GM12878 (cell line): Measurements from ENCODE around the gene MAD1L1. TPM values are rescaled to one million over a fixed set of nuclear protein-coding genes. Genes with fewer than 3 reads are reported as not detected.

Experiments used
- ATAC-seq: fragments of 200-7000 bp; cut with Tn5 transposase; 3 replicates; pipeline ENCODE4 v1.9.1; 2020; ENCODE audit warnings: mild to moderate bottlenecking, moderate library complexity
- BruUV-seq: library from RNA; stranded (reverse); fragments of 400-500 nt; replicated peaks from 2 replicates; lab custom pipeline; 2021; lab: Mats Ljungman, UMichigan
- CTCF ChIA-PET: fragments of 300-600 bp; sonication (Branson Sonifier 250); formaldehyde crosslinking; extraction: SDS; loops from one replicate; lab custom pipeline; 2021; ENCODE audit warnings: inconsistent platforms; lab: Yijun Ruan, JAX
- POLR2A ChIA-PET: fragments of 350-600 bp; formaldehyde crosslinking; extraction: SDS; loops from one replicate; lab custom pipeline; 2021; ENCODE audit warnings: inconsistent platforms; lab: Charles Lee
- RAD21 ChIA-PET: fragments of 300-600 bp; sonication (Branson Sonifier 250); formaldehyde crosslinking; loops from one replicate; lab custom pipeline; 2023; ENCODE audit warnings: antibody characterized with exemption; ENCODE audit not compliant: unreplicated experiment; lab: Charles Lee
- SMC1A ChIA-PET: fragments of 300-600 bp; sonication (Branson Sonifier 250); formaldehyde crosslinking; loops from one replicate; lab custom pipeline; 2023; ENCODE audit not compliant: unreplicated experiment, uncharacterized antibody; lab: Charles Lee
- DNase-seq: peaks from one replicate; pipeline ENCODE4 v3.0.0-alpha.2; 2011; ENCODE audit warnings: low read depth, low spot score
- FAIRE-seq: peaks from 3 replicates; lab custom pipeline; 2011; peaks lifted over from hg19 to GRCh38; lab: Jason Lieb, UNC
- H2AFZ ChIP-seq: 2 replicates; pipeline ENCODE4 v1.6.0; 2011; ENCODE audit warnings: low read depth, low read length, control low read depth; ENCODE audit not compliant: control insufficient read depth
- H3K27ac ChIP-seq: 2 replicates; pipeline ENCODE4 v1.5.1; 2011; ENCODE audit warnings: control low read depth; ENCODE audit not compliant: control insufficient read depth, insufficient read depth
- H3K27me3 ChIP-seq, 2 experiments: replicated peaks in 1 of 2; 2 replicates each; pipeline versions ENCODE4 v1.6.0 to v1.6.1; 2011; ENCODE audit warnings: low read length in 1 of 2; ENCODE audit not compliant: control insufficient read depth in 2 of 2, insufficient read depth in 2 of 2
- H3K36me3 ChIP-seq, 2 experiments: 2 replicates each; pipeline ENCODE4 v1.5.1; 2011; ENCODE audit warnings: low read length in 1 of 2; ENCODE audit not compliant: control insufficient read depth in 2 of 2, insufficient read depth in 2 of 2
- H3K4me1 ChIP-seq: 2 replicates; pipeline ENCODE4 v1.6.1; 2011; ENCODE audit warnings: mild to moderate bottlenecking, low read length, moderate library complexity, mixed read lengths; ENCODE audit not compliant: control insufficient read depth, insufficient read depth
- H3K4me2 ChIP-seq: 2 replicates; pipeline ENCODE4 v1.6.0; 2011; ENCODE audit warnings: control low read depth; ENCODE audit not compliant: control insufficient read depth, insufficient read depth
- H3K4me3 ChIP-seq: fragments of 200-600 bp; sonication (generic); 2 replicates; pipeline ENCODE4 v1.5.1; 2016
- H3K79me2 ChIP-seq: 2 replicates; pipeline ENCODE4 v1.6.0; 2011; ENCODE audit warnings: low read length; ENCODE audit not compliant: control insufficient read depth, insufficient read depth
- H3K9ac ChIP-seq: 2 replicates; pipeline ENCODE4 v1.8.0; 2011; ENCODE audit warnings: low read length, control low read depth, mixed read lengths; ENCODE audit not compliant: control insufficient read depth, insufficient read depth
- H3K9me3 ChIP-seq: replicated peaks from 3 replicates; pipeline ENCODE4 v1.5.1; 2011; ENCODE audit warnings: mild to moderate bottlenecking, low read length; ENCODE audit not compliant: control insufficient read depth, insufficient read depth
- H4K20me1 ChIP-seq: 2 replicates; pipeline ENCODE4 v1.6.0; 2011; ENCODE audit not compliant: control insufficient read depth, insufficient read depth
- ASH2L ChIP-seq: fragments of 300-600, 200-600 bp; sonication (generic); IDR thresholded peaks from 2 replicates; pipeline ENCODE4 v1.6.1; 2017; ENCODE audit warnings: low read depth, mild to moderate bottlenecking, borderline replicate concordance
- BCL11A ChIP-seq: IDR thresholded peaks from 2 replicates; pipeline ENCODE4 v1.6.1; 2011; ENCODE audit warnings: low read depth, low read length
- CBFB ChIP-seq: IDR thresholded peaks from 2 replicates; pipeline ENCODE4 v1.6.1; 2016; ENCODE audit warnings: antibody characterized with exemption, low read depth
- CREB1 ChIP-seq: IDR thresholded peaks from 2 replicates; pipeline ENCODE4 v1.6.1; 2012; ENCODE audit warnings: low read depth, mild to moderate bottlenecking, inconsistent platforms
- E2F4 ChIP-seq: IDR thresholded peaks from 2 replicates; pipeline ENCODE4 v1.6.1; 2012; ENCODE audit warnings: low read depth, low read length, improper control_type of control experiment
- RELB ChIP-seq: fragments of 450-650 bp; IDR thresholded peaks from 2 replicates; pipeline ENCODE4 v1.6.1; 2017; ENCODE audit warnings: low read depth, mild to moderate bottlenecking, moderate library complexity
- SKIL ChIP-seq: fragments of 450-650 bp; IDR thresholded peaks from 2 replicates; pipeline ENCODE4 v1.6.1; 2017; ENCODE audit warnings: mild to moderate bottlenecking, low read depth, inconsistent platforms; ENCODE audit not compliant: poor library complexity, severe bottlenecking
- SPI1 ChIP-seq: IDR thresholded peaks from 2 replicates; pipeline ENCODE4 v1.6.1; 2011; ENCODE audit warnings: low read depth, mild to moderate bottlenecking, low read length, moderate library complexity, borderline replicate concordance; ENCODE audit not compliant: insufficient read depth
- SRF ChIP-seq, 2 experiments: IDR thresholded peaks; 2 replicates each; pipeline ENCODE4 v1.6.1; 2011; ENCODE audit warnings: low read depth in 2 of 2, low read length in 2 of 2, mild to moderate bottlenecking in 1 of 2, moderate library complexity in 1 of 2
- ZNF592 ChIP-seq: fragments of 450-650 bp; IDR thresholded peaks from 2 replicates; pipeline ENCODE4 v1.6.1; 2017; ENCODE audit warnings: mild to moderate bottlenecking, moderate library complexity
- WGBS: methylation state at CpG from one replicate; pipeline ENCODE4 v1.1.6; 2016; ENCODE audit warnings: low lambda C conversion rate; ENCODE audit not compliant: insufficient replicate concordance, insufficient coverage; ENCODE audit errors: missing lambda C conversion rate; 5-methylcytosine and 5-hydroxymethylcytosine counted together
- in situ Hi-C: fragments of 300-500 bp; cut with MboI; formaldehyde crosslinking; loops from 9 replicates; pipeline ENCODE4 v1.14.3; 2018; ENCODE audit warnings: mixed read lengths
- intact Hi-C: fragments of 100-400 bp; cut with micrococcal nuclease; formaldehyde crosslinking; loops from one replicate; pipeline ENCODE4 v1.14.2; 2022; ENCODE audit not compliant: unreplicated experiment
- polyA plus RNA-seq, 11 experiments: library from polyadenylated mRNA; depleted of rRNA in 4 of 11; unstranded in 6 of 11; stranded (reverse) in 5 of 11; fragments of >200 nt; fragmentation: Nextera tagmentation in 4 of 11; fragmentation: Illumina TruSeq in 1 of 11; extraction: Ambion mirVana in 4 of 11; extraction: Trizol in 1 of 11; gene quantifications; 1 replicate in 1 of 11; 2 replicates in 10 of 11; pipeline versions ENCODE4 v1.2.1 to v1.2.3, GENCODE V29; 2011 to 2016; ENCODE audit warnings: inconsistent platforms in 2 of 11, missing spikeins in 2 of 11, low read depth in 1 of 11
- total RNA-seq, 4 experiments: library from RNA; depleted of rRNA in 3 of 4; stranded (reverse); fragments of >200 nt in 3 of 4; fragmentation: Illumina TruSeq in 1 of 4; extraction: Trizol in 1 of 4; gene quantifications; 2 replicates each; pipeline versions ENCODE4 v1.2.1 to v1.2.3, GENCODE V29; 2013 to 2021

MAD1L1 gene
- total and polyA plus RNA-seq, 10 of the 15 experiments (the other 5 are each of a cell fraction or from before 2014, with no cell fraction given), result 2.2 to 76.8 (median 38.3) TPM

- FAIRE-seq (no peak), DNase-seq (no peak), ATAC-seq (no peak)
- ChIA-PET POLR2A (no interaction called here), CTCF (no interaction called here), RAD21 (no interaction called here), SMC1A (no interaction called here)
- H3K4me1 ChIP-seq, result no peaks in the 10 kb centered on the region
- H3K4me2 ChIP-seq, result no peak overlapping the region
- in situ Hi-C loops, result no loop called here
- no peak overlapping the region for H2AFZ ChIP-seq
- H3K27me3 ChIP-seq, result no peaks in the 10 kb centered on the region
- H3K9ac ChIP-seq, result no peak overlapping the region
- BruUV-seq, result no TSS peak
- TF ChIP-seq CBFB (no peak), ZNF592 (no peak), SKIL (no peak), BCL11A (no peak), E2F4 (no peak), SPI1 (no peak), RELB (no peak), ASH2L (no peak), SRF (IDR thresholded peaks at IDR 0.05; ENCODE audit: low read depth in 2 of 2, low read length in 2 of 2) (no peak), CREB1 (no peak)
- H3K9me3 ChIP-seq, result no peaks in the 10 kb centered on the region
- no peak overlapping the region for H3K4me3 ChIP-seq
- 69% methylated on average over 34 of the region's 41 CpGs for WGBS
- peaks cover 0 to 3% of the 10 kb centered on the region in 2 experiments; a peak in 3 of 4 replicates for H3K36me3 ChIP-seq
- H4K20me1 ChIP-seq, result no peaks in the 10 kb centered on the region
- no peak overlapping the region for H3K27ac ChIP-seq
- intact Hi-C loops, result no loop called here
- no peaks in the 10 kb centered on the region for H3K79me2 ChIP-seq
Observed at GRCh38 chr7:1912593-1913465, 319.9 kb downstream of the MAD1L1 start.
